Nephron progenitor cell (in vitro differentiated cells): ENCODE results near the gene TPM1.

Experiments
- DNase-seq: peaks from one replicate; pipeline ENCODE4 v3.0.0; 2021
- H3K27ac Mint-ChIP-seq: 2 replicates; pipeline ENCODE4 v1.8.0; 2021; ENCODE audit warnings: mild to moderate bottlenecking, moderate library complexity, mixed read lengths
- H3K27me3 Mint-ChIP-seq: 2 replicates; pipeline ENCODE4 v1.8.0; 2021; ENCODE audit warnings: mild to moderate bottlenecking, low read depth, mixed read lengths; ENCODE audit not compliant: poor library complexity
- H3K36me3 Mint-ChIP-seq: 2 replicates; pipeline ENCODE4 v1.8.0; 2021; ENCODE audit warnings: low read depth, mixed read lengths
- H3K4me1 Mint-ChIP-seq: 2 replicates; pipeline ENCODE4 v1.8.0; 2021; ENCODE audit warnings: mixed read lengths
- H3K4me3 Mint-ChIP-seq: 2 replicates; pipeline ENCODE4 v1.8.0; 2021; ENCODE audit warnings: mild to moderate bottlenecking, moderate library complexity, mixed read lengths
- H3K9me3 Mint-ChIP-seq: 2 replicates; pipeline ENCODE4 v1.8.0; 2021; ENCODE audit warnings: mild to moderate bottlenecking, moderate library complexity, mixed read lengths
- TF ChIP-seq, protein P1 (sequence below): fragments of 200-600 bp; sonication (generic); IDR thresholded peaks from 2 replicates; pipeline ENCODE4 v1.5.0; 2021; ENCODE audit warnings: antibody characterized with exemption

The TPM1 gene

DNA sequence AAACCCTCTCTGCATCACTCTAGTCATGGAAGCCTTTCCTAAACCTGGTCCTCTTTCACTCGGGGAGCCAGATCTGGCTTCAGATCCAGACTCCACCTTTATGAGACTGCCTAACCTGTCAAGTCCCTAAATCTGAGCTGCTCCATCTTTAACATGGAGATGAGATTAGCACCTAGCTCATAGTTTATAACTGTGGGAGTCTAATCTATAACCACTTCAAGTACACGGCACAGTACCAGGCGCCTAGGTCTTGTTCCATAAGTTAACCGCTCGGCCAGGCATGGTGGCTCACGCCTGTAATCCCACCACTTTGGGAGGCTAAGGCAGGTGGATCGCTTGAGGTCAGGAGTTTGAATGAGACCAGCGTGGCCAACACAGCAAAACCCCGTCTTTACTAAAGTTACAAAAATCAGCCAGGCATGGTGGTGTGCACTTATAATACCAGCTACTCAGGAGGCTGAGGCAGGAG, 30.3 kb downstream of the TPM1 start:
- Mint-ChIP-seq H3K4me1 (peaks cover 49% of the 10 kb centered on the region), H3K27me3 (peaks cover 7% of the 10 kb centered on the region), H3K27ac (no peak overlapping the region)

DNA sequence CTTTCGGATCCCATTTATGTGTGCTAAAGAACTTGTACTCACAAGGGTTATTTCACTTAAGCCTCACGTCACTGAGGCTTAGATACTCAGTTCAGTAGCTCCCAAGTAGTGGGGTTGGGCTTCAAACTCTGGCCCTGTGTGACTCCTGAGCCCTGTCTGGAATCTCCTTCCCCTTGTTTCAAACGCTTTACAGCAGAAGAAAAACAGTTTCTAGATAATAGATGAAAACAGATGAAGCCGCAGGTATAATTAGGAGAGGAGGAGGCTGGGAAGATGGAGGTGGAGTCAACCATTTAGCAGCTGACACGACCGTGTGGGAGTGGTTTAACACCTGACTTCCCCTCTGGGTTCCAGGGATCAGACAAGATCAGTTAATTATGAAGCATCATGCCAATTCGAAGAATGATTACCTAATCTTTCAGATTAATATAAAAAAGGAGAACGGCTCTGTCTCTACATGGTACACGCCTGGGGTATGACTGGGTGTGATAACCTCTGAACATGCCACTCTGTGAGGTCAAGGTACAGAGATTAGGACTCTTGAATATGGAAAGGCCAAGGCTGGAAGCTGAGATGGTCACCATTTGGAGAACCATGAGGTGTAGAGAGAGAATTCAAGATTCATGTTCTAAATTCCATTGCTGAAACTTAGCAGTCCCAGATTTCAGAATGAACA, 31.1 kb downstream of the TPM1 start:
- DNase-seq: no peak
- Mint-ChIP-seq H3K27me3 (peaks cover 7% of the 10 kb centered on the region), H3K27ac (no peak overlapping the region), H3K4me3 (no peak overlapping the region), H3K9me3 (peaks cover 3% of the 10 kb centered on the region), H3K36me3 (peaks cover 38% of the 10 kb centered on the region), H3K4me1 (peaks cover 49% of the 10 kb centered on the region)
- TF ChIP-seq, protein P1, sequence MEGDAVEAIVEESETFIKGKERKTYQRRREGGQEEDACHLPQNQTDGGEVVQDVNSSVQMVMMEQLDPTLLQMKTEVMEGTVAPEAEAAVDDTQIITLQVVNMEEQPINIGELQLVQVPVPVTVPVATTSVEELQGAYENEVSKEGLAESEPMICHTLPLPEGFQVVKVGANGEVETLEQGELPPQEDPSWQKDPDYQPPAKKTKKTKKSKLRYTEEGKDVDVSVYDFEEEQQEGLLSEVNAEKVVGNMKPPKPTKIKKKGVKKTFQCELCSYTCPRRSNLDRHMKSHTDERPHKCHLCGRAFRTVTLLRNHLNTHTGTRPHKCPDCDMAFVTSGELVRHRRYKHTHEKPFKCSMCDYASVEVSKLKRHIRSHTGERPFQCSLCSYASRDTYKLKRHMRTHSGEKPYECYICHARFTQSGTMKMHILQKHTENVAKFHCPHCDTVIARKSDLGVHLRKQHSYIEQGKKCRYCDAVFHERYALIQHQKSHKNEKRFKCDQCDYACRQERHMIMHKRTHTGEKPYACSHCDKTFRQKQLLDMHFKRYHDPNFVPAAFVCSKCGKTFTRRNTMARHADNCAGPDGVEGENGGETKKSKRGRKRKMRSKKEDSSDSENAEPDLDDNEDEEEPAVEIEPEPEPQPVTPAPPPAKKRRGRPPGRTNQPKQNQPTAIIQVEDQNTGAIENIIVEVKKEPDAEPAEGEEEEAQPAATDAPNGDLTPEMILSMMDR: no peak

More for the DNA sequence above, 30.3 kb downstream of the TPM1 start:
- H3K36me3 Mint-ChIP-seq: peaks cover 45% of the 10 kb centered on the region
- H3K9me3 Mint-ChIP-seq: peaks cover 3% of the 10 kb centered on the region
- no peak for DNase-seq
- TF ChIP-seq, protein P1: no peak
- no peak overlapping the region for H3K4me3 Mint-ChIP-seq

DNA sequence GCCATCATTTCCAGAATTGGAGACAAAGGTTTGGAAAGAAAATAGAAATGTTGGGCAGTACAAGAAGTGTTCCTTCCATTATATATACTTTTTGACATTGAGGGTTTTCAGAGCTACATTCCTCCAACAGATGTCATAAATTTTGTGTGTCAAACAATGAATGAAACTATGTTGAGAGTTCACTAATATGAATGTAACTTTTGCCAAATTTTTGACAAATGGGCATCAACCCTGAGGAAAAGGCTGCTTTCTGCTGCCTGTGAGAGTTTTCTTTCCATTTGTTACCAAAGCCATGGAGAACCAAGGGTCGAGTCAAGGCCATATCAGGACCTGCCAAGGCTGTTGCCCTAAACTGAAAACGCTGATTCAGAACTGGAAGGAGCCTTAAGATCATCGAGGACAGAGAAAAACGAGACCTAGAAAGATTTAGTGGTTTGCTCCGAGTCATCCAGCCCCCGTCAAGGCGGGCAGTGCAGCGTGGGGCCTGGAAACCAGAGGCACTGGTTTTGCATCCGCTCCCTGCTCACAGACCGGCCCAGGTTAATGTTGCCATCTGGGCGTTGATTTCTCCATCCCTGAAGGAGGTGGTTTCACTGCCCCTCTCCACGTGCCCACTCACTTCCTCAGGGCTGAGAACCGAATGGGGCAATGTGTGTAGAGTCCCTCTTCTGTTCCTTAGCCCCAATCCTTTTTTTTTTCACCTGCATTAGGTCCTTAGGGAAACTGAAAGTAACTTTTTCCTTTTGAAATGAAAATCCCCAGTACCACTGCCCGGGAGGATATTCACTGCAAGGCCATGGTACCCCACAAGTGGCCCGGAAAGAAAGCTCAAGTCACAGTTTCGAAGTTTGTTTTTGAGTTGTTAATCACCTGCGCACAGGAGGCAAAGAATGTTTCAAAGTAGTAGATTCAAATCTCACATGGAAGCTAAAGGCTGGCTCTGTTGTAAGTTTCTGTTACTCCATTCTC, 32.8 kb downstream of the TPM1 start:
- H3K36me3 Mint-ChIP-seq: peaks cover 28% of the 10 kb centered on the region
- H3K4me3 Mint-ChIP-seq: no peak overlapping the region
- peaks cover 64% of the 10 kb centered on the region for H3K4me1 Mint-ChIP-seq
- peaks cover 3% of the 10 kb centered on the region for H3K9me3 Mint-ChIP-seq
- peaks cover 7% of the 10 kb centered on the region for H3K27me3 Mint-ChIP-seq
- peak overlapping the region; percentile 70 for H3K27ac Mint-ChIP-seq
- DNase-seq: no peak
- TF ChIP-seq, protein P1: no peak

DNA sequence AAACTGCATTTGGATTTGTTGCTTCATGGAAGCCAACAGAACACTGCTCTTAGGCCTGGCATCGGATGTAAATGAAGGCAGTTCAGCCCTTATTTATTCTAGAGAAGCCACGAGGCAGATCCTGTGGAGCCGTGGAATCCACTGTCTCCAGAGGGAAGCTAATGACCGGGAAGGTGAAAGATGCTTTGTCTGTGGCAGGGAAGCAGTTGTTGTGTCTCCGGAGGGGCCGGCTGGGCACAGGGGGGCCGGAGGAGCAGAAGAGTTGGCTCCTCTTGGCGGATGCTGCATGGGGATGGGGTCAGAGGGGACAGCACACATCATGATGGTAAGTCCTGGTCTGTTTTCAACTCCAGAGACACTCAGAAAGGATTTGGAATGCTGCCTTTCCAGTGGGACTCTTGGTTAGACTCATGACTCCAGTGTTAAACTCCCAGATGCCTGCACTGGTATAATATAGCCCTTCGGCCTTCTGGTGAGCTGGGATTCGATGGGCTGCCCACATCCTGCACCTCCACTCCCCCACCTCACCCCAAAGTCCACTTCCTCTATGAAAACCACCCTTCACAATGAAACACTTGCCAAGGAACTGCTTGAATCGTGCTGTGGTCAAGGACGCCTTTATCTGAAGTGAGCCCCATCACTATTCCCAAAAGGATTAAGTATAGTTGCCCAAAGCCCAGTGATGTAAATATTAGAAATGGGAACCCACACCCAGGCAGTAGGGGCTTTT, 33.6 kb downstream of the TPM1 start:
- H3K4me1 Mint-ChIP-seq: peaks cover 72% of the 10 kb centered on the region
- DNase-seq: no peak
- peak overlapping the region; percentile 90 for H3K27ac Mint-ChIP-seq
- peaks cover 7% of the 10 kb centered on the region for H3K27me3 Mint-ChIP-seq
- no peak overlapping the region for H3K4me3 Mint-ChIP-seq
- H3K36me3 Mint-ChIP-seq: peaks cover 21% of the 10 kb centered on the region
- TF ChIP-seq, protein P1: no peak
- peaks cover 3% of the 10 kb centered on the region for H3K9me3 Mint-ChIP-seq

DNA sequence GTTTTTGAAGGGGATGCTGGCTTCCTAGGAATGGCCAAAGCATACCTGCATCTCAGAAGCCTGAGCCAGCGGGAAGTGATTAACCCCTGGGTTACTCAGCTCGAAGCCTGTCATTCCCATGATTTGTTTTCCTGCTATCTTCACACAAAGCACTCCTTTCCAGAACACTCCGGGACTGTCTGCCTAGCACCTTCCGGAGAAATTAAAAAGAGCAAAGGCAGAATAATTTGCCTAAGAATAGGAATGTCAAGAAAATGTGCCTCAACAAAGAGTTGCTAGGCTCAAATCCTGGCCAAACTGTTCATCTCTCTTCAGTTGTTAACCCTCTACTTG, 34.1 kb downstream of the TPM1 start:
- Mint-ChIP-seq H3K36me3 (peaks cover 15% of the 10 kb centered on the region), H3K27ac (peak overlapping the region; percentile 8), H3K4me3 (peak overlapping the region; percentile 20), H3K9me3 (peaks cover 3% of the 10 kb centered on the region), H3K27me3 (peaks cover 7% of the 10 kb centered on the region), H3K4me1 (peaks cover 75% of the 10 kb centered on the region)
- no peak for DNase-seq
- TF ChIP-seq, protein P1: no peak
